SH-SY5Y (cell line): ENCODE measurements around the gene ASB6.
A peak's percentile ranks its signal among the peaks of the same experiment; 100 is the strongest.

Experiments
- GATA2 ChIP-seq: IDR thresholded peaks from 2 replicates; pipeline ENCODE4 v1.6.1; 2011; ENCODE audit warnings: mild to moderate bottlenecking, low read depth, low read length
- GATA3 ChIP-seq: IDR thresholded peaks from 2 replicates; pipeline ENCODE4 v1.6.1; 2011; ENCODE audit warnings: low read depth, mild to moderate bottlenecking, low read length, moderate library complexity

The ASB6 gene

DNA sequence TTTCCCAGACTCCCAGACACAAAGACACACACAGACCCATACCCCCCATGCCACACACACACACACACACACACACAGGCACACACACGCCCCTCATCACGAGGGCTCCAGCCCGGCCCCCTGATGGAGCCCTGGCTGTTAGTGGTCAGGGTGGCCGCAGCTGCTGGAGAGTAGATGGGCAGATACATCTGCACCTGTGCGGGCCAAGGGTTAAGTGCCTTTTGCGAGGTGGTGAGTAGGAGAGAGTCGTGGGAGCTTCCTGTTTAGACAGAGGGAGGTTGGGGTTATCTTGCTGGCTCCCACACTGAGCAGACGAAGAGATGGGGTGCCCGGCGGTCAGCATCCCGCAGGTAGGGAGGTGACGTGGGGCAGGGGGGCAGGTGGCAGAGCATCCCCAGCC, 31.7 kb upstream of the ASB6 start:
- TF ChIP-seq GATA3, result no peak
- peak; percentile 23; the same call in 1 of the 2 replicates for TF ChIP-seq GATA2

DNA sequence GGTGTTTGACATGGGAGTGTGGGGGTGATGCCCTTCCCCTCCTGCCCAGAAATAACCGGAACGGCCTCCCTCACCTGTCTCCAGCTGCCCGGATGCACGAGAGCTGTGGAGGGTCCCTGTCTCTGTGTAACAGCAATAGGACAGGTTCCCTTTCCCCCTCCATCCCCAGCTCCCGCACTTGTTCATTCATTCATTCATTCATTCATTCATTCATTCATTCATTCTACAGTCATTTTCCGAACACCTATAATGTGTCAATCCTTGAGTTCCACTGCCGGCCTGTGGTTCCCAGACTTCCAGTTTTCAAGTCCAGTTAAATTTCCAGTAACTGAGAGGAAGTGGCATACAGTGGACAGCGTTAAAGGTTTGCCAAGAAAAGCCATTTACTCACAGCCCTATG, 30.8 kb upstream of the ASB6 start:
- TF ChIP-seq GATA3 (no peak), GATA2 (no peak)

DNA sequence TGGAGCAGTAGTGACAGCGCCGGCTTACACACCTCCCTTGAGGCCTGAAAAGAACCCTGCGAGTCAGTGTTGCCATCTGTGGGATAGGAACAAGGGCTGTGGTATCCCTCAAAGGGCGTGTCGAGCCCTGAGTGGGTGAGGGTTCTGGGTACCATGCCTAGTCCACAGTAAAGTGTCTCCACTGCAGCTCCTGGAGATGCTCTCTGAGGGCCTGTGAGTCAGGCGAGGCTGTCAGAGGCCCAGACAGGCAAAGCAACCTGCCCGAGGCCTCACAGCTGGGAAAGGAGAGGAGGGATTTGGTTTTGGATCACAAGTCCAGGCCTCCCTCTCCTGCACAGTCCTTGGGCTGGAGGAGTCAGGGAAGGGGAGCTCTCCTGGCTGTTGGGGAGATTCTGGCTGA, 29.6 kb upstream of the ASB6 start:
- TF ChIP-seq GATA2, result no peak
- no peak for TF ChIP-seq GATA3

DNA sequence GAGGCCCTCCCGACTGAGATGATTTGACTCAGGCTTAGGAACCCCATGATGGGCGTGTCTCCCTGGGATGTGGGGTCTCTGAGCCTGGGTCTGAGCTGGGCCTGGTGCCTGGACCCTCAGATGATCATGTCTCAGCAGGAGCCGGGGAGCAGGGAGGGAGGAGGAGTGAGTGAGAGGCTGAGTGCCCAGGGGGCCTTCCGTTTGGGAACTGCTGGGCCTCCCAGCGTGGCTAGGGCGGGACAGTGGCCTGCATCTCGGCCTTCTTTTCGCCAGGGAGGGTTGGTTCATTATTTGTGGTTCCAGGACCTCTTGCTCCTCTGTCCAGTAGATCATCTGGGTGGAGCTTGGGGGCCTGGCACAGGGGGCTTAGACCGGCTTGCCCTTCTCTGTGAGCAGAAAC, 29.1 kb upstream of the ASB6 start:
- no peak for TF ChIP-seq GATA3
- no peak for TF ChIP-seq GATA2

DNA sequence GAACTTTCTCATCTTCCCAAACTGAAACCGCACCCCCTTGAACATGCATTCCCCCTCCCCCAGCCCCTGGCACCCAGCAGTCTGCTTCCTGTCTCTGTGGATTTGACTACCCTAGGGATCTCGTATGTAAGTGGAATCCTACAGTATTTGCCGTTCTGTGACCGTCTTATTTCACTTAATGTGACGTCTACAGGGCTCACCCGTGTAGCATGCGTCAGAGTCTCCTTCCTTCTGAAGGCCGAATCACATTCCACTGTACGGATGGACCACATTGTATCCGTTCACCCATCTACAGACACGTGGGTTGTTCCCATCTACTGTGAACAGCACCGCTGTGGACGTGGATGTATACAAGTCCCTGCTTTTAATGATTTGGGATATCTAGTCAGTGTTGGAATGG, 28.0 kb upstream of the ASB6 start:
- TF ChIP-seq GATA3 (no peak), GATA2 (no peak)

DNA sequence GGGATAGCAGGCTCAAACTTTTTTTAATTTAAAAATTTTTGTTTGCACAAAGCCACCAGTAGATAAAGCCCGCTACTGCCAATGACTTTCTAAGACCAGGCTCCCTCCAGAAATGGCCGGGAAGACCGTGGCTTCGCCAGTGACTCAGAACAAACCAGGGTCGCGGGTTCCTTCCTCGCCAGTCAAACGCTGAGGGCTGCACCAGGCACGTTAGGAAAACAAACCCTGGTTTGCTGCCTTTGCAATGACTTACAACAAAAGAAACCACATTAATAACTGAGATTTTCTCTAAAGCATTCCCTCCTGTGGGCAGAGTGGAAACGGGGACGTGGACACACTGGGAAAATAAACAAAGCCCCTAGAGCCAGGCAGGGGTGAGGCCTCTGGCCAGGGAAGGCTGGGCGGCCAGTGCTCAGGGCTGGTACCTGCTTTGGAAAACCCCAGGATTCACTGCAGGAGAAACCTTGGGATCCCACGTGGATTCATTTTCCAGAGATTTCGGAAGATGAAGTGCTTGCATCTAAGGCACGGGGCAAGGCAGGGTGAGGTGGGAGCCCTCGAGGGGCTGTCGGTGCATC, 27.3 kb upstream of the ASB6 start:
- no peak for TF ChIP-seq GATA2
- TF ChIP-seq GATA3, result no peak

DNA sequence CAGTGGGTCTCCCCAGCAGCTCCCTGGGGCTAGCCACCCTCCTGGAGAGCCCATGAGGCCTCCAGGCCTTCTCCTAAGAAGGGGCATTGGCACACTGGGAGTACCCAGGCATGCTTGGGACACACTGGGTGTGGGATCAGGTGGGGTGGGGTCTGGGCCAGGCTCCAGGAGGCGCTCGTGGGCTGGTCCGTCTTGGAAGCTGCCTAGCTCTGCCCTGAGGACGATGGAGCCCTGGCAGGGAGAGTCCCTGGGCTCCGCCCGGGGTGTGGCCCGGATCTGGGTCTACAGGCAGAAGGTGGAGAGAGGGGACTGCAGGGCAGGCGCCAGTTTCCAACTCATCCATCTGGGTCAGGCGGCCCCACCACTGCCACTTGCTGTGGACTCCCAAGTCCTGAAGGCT, 25.9 kb upstream of the ASB6 start:
- no peak for TF ChIP-seq GATA3

DNA sequence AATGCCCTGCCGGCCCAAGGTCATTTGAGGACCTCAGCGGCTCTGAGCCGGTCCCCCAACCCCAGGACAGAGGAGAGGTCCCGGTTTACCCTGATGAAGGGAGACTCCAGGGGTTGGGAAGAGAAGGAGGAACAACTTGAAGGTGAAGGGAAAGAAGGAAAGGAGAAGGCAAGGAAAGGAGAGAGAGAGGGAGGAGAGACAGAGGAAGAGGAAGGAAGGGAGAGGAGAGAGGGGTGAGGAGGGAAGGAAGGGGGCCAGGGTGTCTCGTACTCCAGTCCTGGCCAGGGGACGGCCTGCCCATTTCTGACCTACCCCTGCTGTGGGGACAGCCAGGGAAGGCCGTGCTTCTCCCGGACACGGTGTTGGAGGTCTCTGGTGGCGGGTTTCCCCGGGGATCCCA, 25.4 kb upstream of the ASB6 start:
- no peak for TF ChIP-seq GATA3

DNA sequence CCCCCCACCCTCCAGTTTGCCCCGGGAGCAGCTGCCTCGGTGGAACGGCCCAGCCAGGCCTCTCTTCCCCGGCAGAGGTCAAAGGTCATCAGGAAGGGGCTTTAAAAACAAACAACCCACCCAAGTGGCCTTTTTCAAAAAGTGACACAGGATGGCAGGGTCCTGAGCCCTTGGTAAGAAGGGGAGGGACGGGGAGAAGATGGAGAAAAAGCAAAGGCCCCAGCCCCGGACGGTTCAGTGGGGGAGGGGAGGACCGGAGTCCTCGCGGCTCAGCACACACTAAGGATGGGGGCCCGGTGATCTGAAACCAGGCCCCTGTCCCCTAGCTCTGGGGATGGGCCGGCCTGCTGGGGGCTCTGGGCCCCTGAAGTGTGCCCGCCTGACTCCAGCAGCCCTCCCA, 24.6 kb upstream of the ASB6 start:
- TF ChIP-seq GATA3 (no peak), GATA2 (no peak)

DNA sequence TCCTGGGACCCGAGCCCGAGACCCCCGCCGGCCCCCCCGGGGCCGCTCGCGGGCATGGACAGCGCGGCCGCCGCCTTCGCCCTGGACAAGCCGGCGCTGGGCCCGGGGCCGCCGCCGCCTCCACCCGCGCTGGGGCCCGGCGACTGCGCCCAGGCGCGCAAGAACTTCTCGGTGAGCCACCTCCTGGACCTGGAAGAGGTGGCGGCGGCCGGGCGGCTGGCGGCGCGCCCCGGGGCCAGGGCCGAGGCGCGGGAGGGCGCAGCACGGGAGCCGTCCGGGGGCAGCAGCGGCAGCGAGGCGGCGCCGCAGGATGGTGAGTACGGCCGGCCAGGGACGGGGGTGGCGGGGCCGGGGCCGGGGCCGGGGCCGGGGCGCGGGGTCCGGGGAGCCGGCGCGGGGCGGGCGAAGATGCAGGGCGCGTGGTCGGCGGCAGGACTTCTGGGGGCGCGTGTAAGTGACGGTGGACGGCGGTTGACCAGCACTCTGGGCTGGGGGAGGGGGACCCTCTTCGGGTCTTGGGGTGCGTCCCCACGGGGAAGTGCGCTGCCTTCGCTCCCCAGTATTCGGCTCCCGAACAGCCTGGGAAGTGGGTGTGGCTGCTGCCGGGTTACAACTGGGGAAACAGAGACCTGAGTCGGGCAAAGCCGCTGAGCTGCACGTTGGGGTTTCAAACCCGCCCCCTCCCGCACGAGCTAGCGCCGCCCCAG, 24.0 kb upstream of the ASB6 start:
- TF ChIP-seq GATA2, result no peak
- no peak for TF ChIP-seq GATA3

DNA sequence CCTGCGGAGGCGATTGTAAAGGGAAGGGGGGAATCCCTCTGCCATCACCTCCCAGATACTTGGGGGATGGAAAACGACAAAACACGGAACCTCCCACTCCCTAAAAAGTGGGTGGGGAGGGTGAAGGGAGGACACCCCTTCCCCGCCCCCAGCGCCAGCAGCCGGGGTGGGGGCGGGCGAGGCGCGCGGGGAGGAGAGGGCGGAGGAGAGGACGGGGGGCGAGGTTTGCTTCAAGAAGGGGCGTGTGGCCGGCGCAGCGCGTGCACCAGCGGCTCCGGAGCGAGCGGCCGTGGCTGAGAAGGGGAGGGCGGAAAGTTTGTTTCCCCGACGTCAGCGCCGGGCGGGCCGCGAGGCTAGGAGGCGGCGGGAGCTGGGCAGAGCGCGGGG, 23.4 kb upstream of the ASB6 start, which contains the start of gene PRRX2:
PRRX2 (plus strand) TSS at position 259 of the 387 bp plus-strand sequence. CDS start 221 bp downstream, outside the sequence.
- no peak for TF ChIP-seq GATA2
- TF ChIP-seq GATA3, result no peak

DNA sequence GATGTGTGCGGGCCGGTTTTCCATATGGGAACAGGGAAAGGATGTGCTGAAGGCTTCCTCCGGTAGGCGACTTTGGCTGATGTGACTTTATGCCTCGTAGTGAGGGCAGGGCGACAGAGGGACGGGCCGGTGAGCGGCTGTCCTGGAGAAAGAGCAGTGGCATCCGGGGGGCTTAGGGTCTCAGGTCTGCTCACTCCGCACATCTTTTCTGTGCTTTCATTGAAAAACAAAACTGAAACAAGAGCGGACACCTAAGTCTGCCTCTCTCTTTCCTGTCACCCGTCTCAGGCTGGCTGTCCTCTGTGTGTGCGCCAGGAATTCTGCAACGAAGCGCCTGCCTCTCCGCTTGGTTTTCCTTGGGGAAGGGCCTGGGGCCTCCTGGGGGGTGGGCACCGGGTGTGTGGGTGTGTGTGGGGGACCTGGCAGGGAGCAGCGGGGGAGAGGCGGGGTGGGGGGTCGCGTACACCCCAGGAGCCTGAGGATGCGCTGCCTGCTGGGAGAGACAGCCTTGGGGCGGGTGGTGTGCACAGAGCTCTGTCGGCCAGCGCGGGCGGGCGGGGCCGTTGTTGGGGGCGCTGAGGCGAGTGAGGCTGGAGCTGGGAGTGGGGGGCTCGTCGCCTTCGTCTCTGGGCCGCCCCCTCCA, 22.9 kb upstream of the ASB6 start:
- no peak for TF ChIP-seq GATA2
- TF ChIP-seq GATA3, result no peak

DNA sequence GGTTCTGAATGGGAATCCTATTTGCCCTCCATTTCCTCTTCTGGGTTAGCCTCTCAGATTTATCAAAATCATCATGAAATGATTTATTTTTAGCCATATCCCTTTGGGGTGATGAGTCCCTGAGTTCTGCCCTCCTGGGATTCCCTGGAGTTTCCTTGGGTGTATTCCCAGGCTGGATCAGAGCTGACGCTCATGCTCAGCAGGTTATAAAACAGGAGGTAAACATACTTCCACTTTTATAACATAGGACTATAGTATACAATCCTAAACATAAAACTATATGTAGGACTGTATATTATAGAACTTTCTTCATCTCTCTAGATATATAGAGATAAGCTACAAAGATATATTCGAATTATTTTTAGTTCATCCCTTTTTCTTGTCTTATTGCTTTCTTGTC, 19.1 kb upstream of the ASB6 start:
- TF ChIP-seq GATA3, result no peak
- TF ChIP-seq GATA2, result no peak

DNA sequence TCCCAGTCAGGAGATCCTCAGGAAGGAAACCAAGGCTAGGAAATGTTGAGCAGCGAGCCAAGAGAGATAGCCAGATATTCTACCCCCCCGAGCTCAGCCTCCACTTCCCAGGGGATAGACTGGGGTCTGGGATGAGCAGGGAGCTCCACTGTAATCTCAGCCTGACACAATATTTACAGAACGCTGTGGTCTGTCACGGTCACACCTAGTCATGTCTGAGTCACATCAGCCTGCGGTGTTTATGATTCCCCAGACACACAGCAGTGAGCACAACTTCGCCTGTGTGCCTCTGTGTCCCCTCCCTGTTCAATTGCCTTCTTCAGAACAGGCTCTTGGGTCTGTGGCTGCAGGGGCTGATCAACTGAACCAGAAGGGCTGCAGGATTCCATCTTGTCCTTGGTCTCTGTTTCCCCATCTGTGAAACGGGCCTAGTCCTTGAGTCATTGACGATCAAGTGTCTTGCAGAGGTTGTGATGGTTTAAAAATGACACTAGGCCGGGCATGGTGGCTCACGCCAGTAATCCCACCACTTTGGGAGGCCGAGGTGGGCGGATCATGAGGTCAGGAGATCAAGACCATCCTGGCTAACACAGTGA, 14.9 kb upstream of the ASB6 start:
- TF ChIP-seq GATA3, result no peak
- TF ChIP-seq GATA2, result no peak

DNA sequence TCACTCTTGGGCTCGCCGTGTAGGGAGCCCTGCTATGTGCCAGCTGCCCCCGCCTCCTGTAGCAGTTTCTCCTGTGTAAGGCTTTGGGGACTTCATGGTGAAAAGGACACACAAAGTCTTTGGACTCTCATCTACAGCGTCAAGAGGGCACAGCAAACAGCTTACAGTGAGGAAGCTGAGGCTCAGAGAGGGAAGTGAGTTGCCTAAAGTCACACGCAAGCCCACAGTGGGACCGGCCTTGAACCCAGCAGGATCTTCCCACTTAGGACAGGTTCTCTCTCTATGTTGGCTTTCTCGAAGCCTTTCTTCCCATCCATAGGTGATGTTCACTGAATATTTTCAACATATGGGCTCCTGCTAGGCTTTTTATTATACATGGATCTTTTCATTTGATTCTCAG, 13.7 kb upstream of the ASB6 start:
- TF ChIP-seq GATA2, result no peak
- TF ChIP-seq GATA3, result no peak
